Coronary artery (tissue), 2 donors: ENCODE results near the gene MRPL24.
A peak's percentile ranks its signal among the peaks of the same experiment; 100 is the strongest.

ENCODE experiments used
- DNase-seq: peaks from one replicate; pipeline ENCODE4 v3.0.0-alpha.2; 2017; ENCODE audit warnings: low spot score
- H3K27ac ChIP-seq, 2 donors: fragments of 200-600 bp; sonication (generic); one replicate each; pipeline ENCODE4 v1.5.1; 2016 to 2019
- H3K4me3 ChIP-seq: fragments of 200-600 bp; sonication (generic); 2 replicates; pipeline ENCODE4 v1.5.1; 2016; ENCODE audit warnings: mild to moderate bottlenecking, moderate library complexity
- TF ChIP-seq, protein P1 (sequence below): fragments of 200-600 bp; sonication (generic); IDR thresholded peaks from one replicate; pipeline ENCODE4 v1.5.1; 2019; ENCODE audit warnings: antibody characterized with exemption

The MRPL24 gene

DNA sequence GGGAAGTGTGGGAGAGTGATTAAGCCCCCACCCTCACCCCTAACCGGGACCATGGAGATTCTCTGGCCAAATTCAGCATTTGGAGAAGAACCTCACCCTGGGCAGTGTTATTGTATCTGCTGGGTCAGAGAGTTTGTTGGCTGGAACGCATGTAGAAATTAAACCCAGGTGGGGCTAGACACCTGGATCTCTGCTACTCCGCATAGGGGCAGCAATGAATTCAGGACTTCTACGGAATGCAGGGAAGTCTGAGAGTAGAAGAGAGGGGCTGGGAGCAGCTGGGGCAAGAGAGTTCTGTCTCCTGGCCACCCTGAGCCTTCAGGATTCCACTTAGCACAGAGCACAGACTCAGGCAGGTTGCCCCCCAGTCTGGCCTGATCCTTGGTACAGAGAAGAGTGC, 31.9 kb downstream of the MRPL24 start:
- no peak for DNase-seq
- no peak overlapping the region for H3K4me3 ChIP-seq
- TF ChIP-seq, protein P1, sequence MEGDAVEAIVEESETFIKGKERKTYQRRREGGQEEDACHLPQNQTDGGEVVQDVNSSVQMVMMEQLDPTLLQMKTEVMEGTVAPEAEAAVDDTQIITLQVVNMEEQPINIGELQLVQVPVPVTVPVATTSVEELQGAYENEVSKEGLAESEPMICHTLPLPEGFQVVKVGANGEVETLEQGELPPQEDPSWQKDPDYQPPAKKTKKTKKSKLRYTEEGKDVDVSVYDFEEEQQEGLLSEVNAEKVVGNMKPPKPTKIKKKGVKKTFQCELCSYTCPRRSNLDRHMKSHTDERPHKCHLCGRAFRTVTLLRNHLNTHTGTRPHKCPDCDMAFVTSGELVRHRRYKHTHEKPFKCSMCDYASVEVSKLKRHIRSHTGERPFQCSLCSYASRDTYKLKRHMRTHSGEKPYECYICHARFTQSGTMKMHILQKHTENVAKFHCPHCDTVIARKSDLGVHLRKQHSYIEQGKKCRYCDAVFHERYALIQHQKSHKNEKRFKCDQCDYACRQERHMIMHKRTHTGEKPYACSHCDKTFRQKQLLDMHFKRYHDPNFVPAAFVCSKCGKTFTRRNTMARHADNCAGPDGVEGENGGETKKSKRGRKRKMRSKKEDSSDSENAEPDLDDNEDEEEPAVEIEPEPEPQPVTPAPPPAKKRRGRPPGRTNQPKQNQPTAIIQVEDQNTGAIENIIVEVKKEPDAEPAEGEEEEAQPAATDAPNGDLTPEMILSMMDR, result no peak
- peak overlapping the region; percentile 16 to 89 for H3K27ac ChIP-seq

GRCh38 chr1:156708218-156708661, 32.6 kb downstream of the MRPL24 start:
- H3K27ac ChIP-seq, result peak overlapping the region in 1 of 2 donors; percentile 89
- TF ChIP-seq, protein P1, result no peak
- DNase-seq, result no peak
- no peak overlapping the region for H3K4me3 ChIP-seq

GRCh38 chr1:156707417-156708217, 33.3 kb downstream of the MRPL24 start:
- TF ChIP-seq, protein P1, result no peak
- no peak for DNase-seq
- Histone ChIP-seq H3K4me3 (no peak overlapping the region), H3K27ac (peak overlapping the region in 1 of 2 donors; percentile 89)

DNA sequence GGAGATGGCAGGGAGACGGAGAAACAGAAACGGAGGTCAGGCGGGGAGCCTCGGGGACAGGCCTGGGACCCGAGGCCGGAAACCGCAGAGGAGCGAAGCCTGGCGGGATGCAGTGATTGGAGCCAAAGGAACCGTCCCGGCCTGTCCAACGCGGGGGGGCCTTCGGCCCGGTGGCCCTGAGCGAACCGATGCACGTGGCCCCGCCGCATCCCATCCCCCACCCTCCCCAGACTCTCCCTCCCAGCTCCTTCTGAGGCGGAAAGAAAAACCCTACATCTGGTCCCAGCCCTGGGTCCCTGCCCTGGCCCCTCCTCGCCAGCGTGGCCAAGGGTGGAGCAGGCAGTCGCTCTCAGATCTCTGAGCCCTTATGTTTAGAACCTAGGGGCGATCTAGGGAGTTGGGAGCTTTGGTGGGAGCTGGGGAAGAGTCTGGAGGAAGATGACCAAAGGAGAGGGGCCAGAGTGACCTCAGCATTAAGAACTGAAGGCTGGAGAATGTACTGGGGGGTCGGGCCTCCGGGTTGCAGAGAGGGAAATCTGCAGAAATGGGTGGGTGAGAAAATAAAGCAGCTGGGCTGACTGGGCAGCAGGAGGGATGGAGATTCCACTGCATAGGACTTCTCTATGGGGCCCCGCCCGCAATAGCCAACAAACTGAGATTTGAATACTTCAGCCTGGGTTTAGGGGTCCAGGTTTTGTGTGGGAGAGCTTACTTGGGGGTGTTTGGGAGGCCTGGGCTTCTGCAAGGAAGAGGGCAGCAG, 34.1 kb downstream of the MRPL24 start:
- TF ChIP-seq, protein P1, result no peak
- H3K4me3 ChIP-seq, result peak overlapping the region; percentile 71
- DNase-seq, result no peak
- peak overlapping the region; percentile 81 to 89 for H3K27ac ChIP-seq

DNA sequence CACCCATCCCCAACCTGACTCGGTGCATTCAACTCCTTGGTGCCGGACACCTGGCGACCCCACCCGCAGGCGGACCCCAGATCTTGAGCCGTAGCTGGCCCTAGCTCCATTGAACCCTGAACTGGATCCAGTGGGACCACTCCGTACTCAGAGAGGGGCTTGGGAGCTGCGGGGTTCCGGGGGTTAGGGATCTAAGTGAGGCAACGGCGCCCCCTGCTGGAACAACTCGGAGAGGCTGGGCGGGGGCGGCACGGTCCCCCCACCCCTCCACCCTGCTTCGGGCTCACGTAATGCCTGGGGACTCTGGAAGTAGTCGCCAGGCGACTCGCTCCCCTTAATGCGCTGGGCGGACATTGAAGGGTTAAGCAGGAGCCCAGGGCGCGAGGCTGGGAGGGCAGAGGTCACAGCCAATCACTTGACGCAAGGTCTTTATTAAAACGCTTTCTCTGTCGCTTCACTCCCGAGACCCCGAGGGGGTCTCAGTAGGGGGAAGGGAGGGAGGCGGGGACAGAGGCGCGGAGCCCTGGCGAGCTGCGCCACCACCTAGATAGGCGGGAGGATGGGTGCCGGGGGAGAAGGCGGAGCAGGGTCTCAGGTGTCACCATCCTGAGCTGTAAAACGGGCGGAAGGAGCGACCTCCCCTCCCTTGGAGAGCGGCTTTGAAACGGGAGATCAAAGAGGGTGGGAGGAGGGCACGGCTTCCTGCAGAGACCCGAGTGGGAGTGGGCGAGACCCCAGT, 34.8 kb downstream of the MRPL24 start:
- Histone ChIP-seq H3K4me3 (peak overlapping the region; percentile 71), H3K27ac (peak overlapping the region; percentile 81 to 89)
- TF ChIP-seq, protein P1, result peak; percentile 78
- DNase-seq, result no peak

DNA sequence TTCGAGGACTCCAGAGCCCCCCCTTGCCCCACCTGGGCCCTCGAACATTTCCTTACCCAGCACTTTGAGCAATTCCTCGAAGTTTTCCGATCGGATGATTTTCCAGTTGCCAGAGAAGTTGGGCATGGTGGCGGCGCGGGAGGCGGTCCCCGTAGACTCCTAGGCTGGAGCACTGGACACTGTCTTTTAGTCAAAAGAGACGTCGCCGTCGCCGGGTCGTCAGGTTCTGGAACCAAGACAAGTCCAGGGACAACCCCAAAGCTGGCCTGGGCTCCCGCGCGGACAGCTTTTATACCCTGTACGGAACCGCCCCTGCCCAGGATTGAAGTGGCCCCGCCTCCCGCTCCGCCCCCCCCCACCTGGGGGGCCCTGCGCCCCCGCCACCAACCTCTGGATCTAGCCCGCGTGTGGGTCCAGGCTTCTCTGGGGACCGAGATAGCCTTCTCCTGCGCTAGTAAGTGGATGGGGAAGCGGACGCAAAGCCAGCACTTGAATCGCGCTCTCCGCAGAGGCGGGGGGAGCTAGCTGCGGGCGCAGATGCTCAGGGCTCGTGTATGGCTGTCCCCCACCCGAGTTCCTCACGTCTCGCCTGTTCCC, 35.5 kb downstream of the MRPL24 start, which contains the start of gene CRABP2:
TSS of gene CRABP2 (minus strand) at position 263 of the 597 bp plus-strand sequence. CDS start at position 126, 137 bp downstream.
- no peak for DNase-seq
- TF ChIP-seq, protein P1, result no peak
- Histone ChIP-seq H3K27ac (peak within 1 kb of the TSS; percentile 81 to 89), H3K4me3 (peak within 1 kb of the TSS; percentile 71)
